Ascending aorta (tissue), 2 donors: ENCODE measurements around the gene BID. TPM values are rescaled to one million over a fixed set of nuclear protein-coding genes. Genes with fewer than 3 reads are reported as not detected.
"Not testable (repeated sequence)": the region's sequence is repeated elsewhere in the genome, so short reads cannot be mapped to it uniquely, and the experiment has no call there.

Experiments
- DNase-seq, 2 donors: peaks; one replicate each; pipeline ENCODE4 v3.0.0-alpha.2; 2019; ENCODE audit warnings: low spot score in 2 of 2
- H3K27ac ChIP-seq, 2 donors: fragments of 200-600 bp; sonication (generic); one replicate each; pipeline ENCODE4 v1.5.1; 2016 to 2017; ENCODE audit warnings: mild to moderate bottlenecking in 1 of 2
- H3K27me3 ChIP-seq: fragments of 200-600 bp; sonication (generic); one replicate; pipeline ENCODE4 v1.5.1; 2017
- H3K36me3 ChIP-seq, 2 donors: fragments of 200-600 bp; sonication (generic); one replicate each; pipeline ENCODE4 v1.5.1; 2016
- H3K4me1 ChIP-seq, 2 donors: fragments of 200-600 bp; sonication (generic); one replicate each; pipeline ENCODE4 v1.5.1; 2016 to 2017; ENCODE audit warnings: mild to moderate bottlenecking in 1 of 2
- H3K4me3 ChIP-seq, 2 donors: fragments of 200-600 bp; sonication (generic); one replicate each; pipeline ENCODE4 v1.5.1; 2016 to 2017; ENCODE audit warnings: mild to moderate bottlenecking in 1 of 2
- H3K9me3 ChIP-seq, 2 donors: fragments of 200-600 bp; sonication (generic); one replicate each; pipeline ENCODE4 v1.5.1; 2016
- CTCF ChIP-seq, 3 experiments: fragments of 200-600 bp in 2 of 3; fragments of 450-650 bp in 1 of 3; sonication (generic) in 2 of 3; IDR thresholded peaks; one replicate each; pipeline ENCODE4 v1.5.1; 2016 to 2019; ENCODE audit warnings: antibody characterized with exemption in 3 of 3, mild to moderate bottlenecking in 1 of 3, moderate library complexity in 1 of 3
- intact Hi-C: fragments of 100-400 bp; cut with DNase I; formaldehyde crosslinking; loops from one replicate; pipeline ENCODE4 v1.15.1; 2023
- total RNA-seq: library from RNA; depleted of rRNA; stranded (reverse); fragments of >200 nt; gene quantifications from one replicate; pipeline ENCODE4 v1.1.0, GENCODE V29; 2016

Gene BID
- total RNA-seq, 1 donor from 2014 or later, result 37.5 TPM

- no peak for DNase-seq
- Histone ChIP-seq H3K27me3 (no peaks in the 10 kb centered on the region), H3K27ac (peak overlapping the region in 1 of 2 donors; percentile 67), H3K4me3 (no peak overlapping the region), H3K36me3 (peaks cover 3 to 14% of the 10 kb centered on the region in 2 donors), H3K9me3 (no peaks in the 10 kb centered on the region), H3K4me1 (no peaks in the 10 kb centered on the region)
- no peak for TF ChIP-seq CTCF (IDR thresholded peaks at IDR 0.05)
- intact Hi-C loops, result loop anchor here (5.0 to 10.0 kb wide), 2 partner anchors 68 to 369 kb away; partner anchors contain the start of genes BCL2L13 and PEX26
These were observed 68.7 kb downstream of the BID start for GRCh38 chr22:17705546-17705945.

- Histone ChIP-seq H3K27me3 (no peaks in the 10 kb centered on the region), H3K9me3 (no peaks in the 10 kb centered on the region), H3K27ac (no peak overlapping the region), H3K4me1 (no peaks in the 10 kb centered on the region), H3K4me3 (no peak overlapping the region), H3K36me3 (peaks cover 3 to 14% of the 10 kb centered on the region in 2 donors)
- TF ChIP-seq CTCF (IDR thresholded peaks at IDR 0.05), result no peak
- DNase-seq, result no peak
- intact Hi-C loops, result loop anchor here (10.0 kb wide), 1 partner anchor 371 kb away; the partner anchor contains the start of gene PEX26
These were observed 70.5 kb downstream of the BID start for GRCh38 chr22:17703811-17704210.

GRCh38 chr22:17700778-17701177, 73.5 kb downstream of the BID start:
- no peaks in the 10 kb centered on the region for H3K9me3 ChIP-seq
- intact Hi-C loops, result loop anchor here (10.0 kb wide), 1 partner anchor 374 kb away; the partner anchor contains the start of gene PEX26
- no peaks in the 10 kb centered on the region for H3K27me3 ChIP-seq
- H3K36me3 ChIP-seq, result peaks cover 3 to 14% of the 10 kb centered on the region in 2 donors
- no peak for TF ChIP-seq CTCF (IDR thresholded peaks at IDR 0.05)
- H3K27ac ChIP-seq, result no peak overlapping the region
- no peak overlapping the region for H3K4me3 ChIP-seq
- DNase-seq, result no peak
- H3K4me1 ChIP-seq, result no peaks in the 10 kb centered on the region

- no peak overlapping the region for H3K4me3 ChIP-seq
- no peaks in the 10 kb centered on the region for H3K9me3 ChIP-seq
- no peaks in the 10 kb centered on the region for H3K27me3 ChIP-seq
- H3K4me1 ChIP-seq, result no peaks in the 10 kb centered on the region
- TF ChIP-seq CTCF (IDR thresholded peaks at IDR 0.05), result no peak
- DNase-seq, result no peak
- peaks cover 3 to 14% of the 10 kb centered on the region in 2 donors for H3K36me3 ChIP-seq
- no peak overlapping the region for H3K27ac ChIP-seq
- intact Hi-C loops, result loop anchor here (10.0 kb wide), 1 partner anchor 375 kb away; the partner anchor contains the start of gene PEX26
These were observed 74.5 kb downstream of the BID start for GRCh38 chr22:17699696-17700340.

- Histone ChIP-seq H3K4me3 (no peak overlapping the region), H3K4me1 (no peaks in the 10 kb centered on the region), H3K9me3 (no peaks in the 10 kb centered on the region), H3K27me3 (no peaks in the 10 kb centered on the region), H3K36me3 (peaks cover 3 to 14% of the 10 kb centered on the region in 2 donors), H3K27ac (no peak overlapping the region)
- DNase-seq, result no peak
- intact Hi-C loops, result no loop called here
- TF ChIP-seq CTCF (IDR thresholded peaks at IDR 0.05), result no peak
These were observed 75.3 kb downstream of the BID start for GRCh38 chr22:17698948-17699347.

- intact Hi-C loops, result not testable (repeated sequence)
These were observed 76.0 kb downstream of the BID start for GRCh38 chr22:17698276-17698675.

GRCh38 chr22:17697196-17697595, 77.1 kb downstream of the BID start:
- DNase-seq, H3K36me3 ChIP-seq, H3K27ac ChIP-seq, H3K9me3 ChIP-seq, H3K4me1 ChIP-seq, intact Hi-C loops, H3K27me3 ChIP-seq, H3K4me3 ChIP-seq: not testable (repeated sequence)

More at GRCh38 chr22:17698276-17698675, 76.0 kb downstream of the BID start:
- not testable (repeated sequence) for H3K9me3 ChIP-seq, H3K4me3 ChIP-seq, H3K4me1 ChIP-seq, H3K27ac ChIP-seq, H3K27me3 ChIP-seq, DNase-seq
- peaks cover 3 to 12% of the 10 kb centered on the region in 2 donors for H3K36me3 ChIP-seq
